ENCODE results near the gene TSBP1. TPM values are rescaled to one million over a fixed set of nuclear protein-coding genes. Genes with fewer than 3 reads are reported as not detected.

Gene TSBP1
- total RNA-seq, 1 experiment from 2014 or later, result not detected

DNA sequence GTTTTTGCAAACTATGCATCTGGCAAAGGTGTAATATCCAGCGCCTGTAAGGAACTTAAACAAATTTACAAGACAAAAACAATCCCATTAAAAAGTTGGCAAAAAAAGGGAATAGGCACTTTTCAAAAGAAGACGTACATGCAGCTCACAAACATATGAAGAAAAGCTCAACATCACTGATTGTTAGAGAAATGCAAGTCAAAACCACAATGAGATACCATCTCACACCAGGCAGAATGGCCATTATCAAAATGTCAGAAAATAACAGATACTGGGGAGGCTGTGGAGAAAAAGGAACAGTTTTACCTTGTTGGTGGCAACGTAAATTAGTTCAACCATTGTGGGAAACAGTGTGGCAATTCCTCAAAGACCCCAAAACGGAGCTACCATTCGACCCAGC lies 54.2 kb downstream of the TSBP1 start:
- no peak overlapping the region for H3K27ac ChIP-seq (ENCODE audit: low read depth, low read length)
- no peaks in the 10 kb centered on the region for H3K4me1 ChIP-seq (ENCODE audit: control insufficient read depth in 1 of 2, insufficient read depth in 2 of 2, low read length in 2 of 2)
- TF ChIP-seq, protein P1, sequence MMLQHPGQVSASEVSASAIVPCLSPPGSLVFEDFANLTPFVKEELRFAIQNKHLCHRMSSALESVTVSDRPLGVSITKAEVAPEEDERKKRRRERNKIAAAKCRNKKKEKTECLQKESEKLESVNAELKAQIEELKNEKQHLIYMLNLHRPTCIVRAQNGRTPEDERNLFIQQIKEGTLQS (IDR thresholded peaks at IDR 0.05), result no peak
- no peak for TF ChIP-seq RAD21 (IDR thresholded peaks at IDR 0.05; ENCODE audit: low read depth)
- TF ChIP-seq POLR2AphosphoS5 (IDR thresholded peaks at IDR 0.05; ENCODE audit: low read depth, low read length), result no peak
- no peak for TF ChIP-seq REST (IDR thresholded peaks at IDR 0.05; ENCODE audit: low read depth)
- no peak for TF ChIP-seq CBX3 (IDR thresholded peaks at IDR 0.05; ENCODE audit: low read depth)
- no peak for TF ChIP-seq SIN3A (IDR thresholded peaks at IDR 0.05; ENCODE audit: low read depth)
- no peak for TF ChIP-seq POLR2A (IDR thresholded peaks at IDR 0.05; ENCODE audit: borderline replicate concordance, extremely low read depth, insufficient read depth, insufficient read length)
- no peak for TF ChIP-seq YY1 (IDR thresholded peaks at IDR 0.05; ENCODE audit: extremely low read depth, insufficient replicate concordance, low read depth, low read length)
- no peak for TF ChIP-seq TCF7L2 (IDR thresholded peaks at IDR 0.05; ENCODE audit: borderline replicate concordance, extremely low read depth, insufficient read depth, insufficient read length)
- no peak for TF ChIP-seq ELF1 (IDR thresholded peaks at IDR 0.05; ENCODE audit: borderline replicate concordance, low read depth)
- TF ChIP-seq JUND (IDR thresholded peaks at IDR 0.05), result no peak
- no peak for TF ChIP-seq CEBPB (IDR thresholded peaks at IDR 0.05; ENCODE audit: low read depth)
- TF ChIP-seq FOSL1 (IDR thresholded peaks at IDR 0.05; ENCODE audit: low read depth), result no peak
- TF ChIP-seq ZNF274 (IDR thresholded peaks at IDR 0.05; ENCODE audit: low read depth, low read length), result no peak
- no peak for TF ChIP-seq MAX (IDR thresholded peaks at IDR 0.05)
- no peak for TF ChIP-seq ZBTB33 (IDR thresholded peaks at IDR 0.05; ENCODE audit: extremely low read depth, insufficient replicate concordance, low read length)
- no peak for TF ChIP-seq EGR1 (IDR thresholded peaks at IDR 0.05; ENCODE audit: low read depth)
- no peak for TF ChIP-seq EZH2 (IDR thresholded peaks at IDR 0.05)
- no peak for TF ChIP-seq EZH2phosphoT487 (IDR thresholded peaks at IDR 0.05; ENCODE audit: borderline replicate concordance)
- ChIA-PET POLR2A (no interaction called here), CTCF (no interaction called here), RAD21 (ENCODE audit: low non-redundant PET in 1 of 2, low total read pairs in 2 of 2, uncharacterized antibody in 2 of 2, unreplicated experiment in 2 of 2) (no interaction called here)
- intact Hi-C loops (cut with micrococcal nuclease), result no loop called here
- DNase-seq (ENCODE audit: low read depth, low spot score) (no peak), ATAC-seq (no peak)
- H2AFZ ChIP-seq (ENCODE audit: low read depth, low read length, poor library complexity, severe bottlenecking), result no peak overlapping the region
- no peaks in the 10 kb centered on the region for H3K9me2 ChIP-seq (ENCODE audit: insufficient read depth)
- H3K4me2 ChIP-seq (ENCODE audit: low read length), result no peak overlapping the region
- H3K36me3 ChIP-seq (ENCODE audit: control insufficient read depth in 1 of 2, insufficient read depth in 2 of 2, low read length in 2 of 2), result no peaks in the 10 kb centered on the region
- H3K79me2 ChIP-seq (ENCODE audit: insufficient read depth, low read length), result no peaks in the 10 kb centered on the region
- no peaks in the 10 kb centered on the region for H4K20me1 ChIP-seq (ENCODE audit: insufficient read depth)
- no peaks in the 10 kb centered on the region for H3K27me3 ChIP-seq (ENCODE audit: insufficient read depth, low read length)
- no peak overlapping the region for H3K4me3 ChIP-seq (replicated peaks in 1 of 2; ENCODE audit: low read depth in 1 of 2, low read length in 2 of 2)
- no peak overlapping the region for H3K9ac ChIP-seq (ENCODE audit: low read length)
- BruUV-seq (replicated peaks), result no TSS peak
- no peaks in the 10 kb centered on the region for H3K9me3 ChIP-seq (ENCODE audit: control insufficient read depth in 1 of 2, insufficient read depth in 1 of 2, low read depth in 1 of 2, low read length in 2 of 2)

Measured in HCT116 (cell line).